ENCODE data around the gene ARHGAP21. TPM values are rescaled to one million over a fixed set of nuclear protein-coding genes. Genes with fewer than 3 reads are reported as not detected.

ARHGAP21 gene
- total and polyA plus RNA-seq, 3 donors from 2014 or later: 44.3 to 69.2 (median 66.9) TPM

DNA sequence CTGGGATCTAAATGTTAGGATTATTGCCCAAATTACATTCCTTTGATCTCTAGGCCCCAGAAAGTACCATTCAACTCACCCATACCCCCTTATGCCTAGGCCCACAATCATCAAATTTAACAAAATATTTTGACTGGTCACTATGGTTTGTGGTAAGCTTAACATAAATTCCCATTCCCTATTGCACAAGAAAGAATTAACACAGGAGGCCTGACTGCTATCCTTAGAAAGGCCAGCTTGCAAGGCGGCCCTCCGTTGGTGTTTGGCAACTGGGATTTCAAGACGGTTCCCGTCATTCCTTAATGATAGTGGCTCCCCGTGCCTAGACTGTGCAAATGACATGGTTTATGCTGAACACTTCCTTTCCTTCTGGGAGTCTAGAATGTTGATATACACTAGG lies 29.6 kb downstream of the ARHGAP21 start:
- WGBS, 2 donors: 87 to 96% methylated on average over 5 of the region's 5 CpGs
- no peaks in the 10 kb centered on the region for H3K9me3 ChIP-seq
- intact Hi-C loops (cut with DNase I; ENCODE audit: low total_unique reads): no loop called here
- H3K36me3 ChIP-seq (ENCODE audit: low read depth, missing control alignments): no peaks in the 10 kb centered on the region
- no peak for DNase-seq
- H3K4me3 ChIP-seq: no peak overlapping the region
- H3K4me1 ChIP-seq: no peaks in the 10 kb centered on the region
- no peak overlapping the region for H3K27ac ChIP-seq
- no peak for TF ChIP-seq POLR2A (IDR thresholded peaks at IDR 0.05)
- TF ChIP-seq, protein P1, sequence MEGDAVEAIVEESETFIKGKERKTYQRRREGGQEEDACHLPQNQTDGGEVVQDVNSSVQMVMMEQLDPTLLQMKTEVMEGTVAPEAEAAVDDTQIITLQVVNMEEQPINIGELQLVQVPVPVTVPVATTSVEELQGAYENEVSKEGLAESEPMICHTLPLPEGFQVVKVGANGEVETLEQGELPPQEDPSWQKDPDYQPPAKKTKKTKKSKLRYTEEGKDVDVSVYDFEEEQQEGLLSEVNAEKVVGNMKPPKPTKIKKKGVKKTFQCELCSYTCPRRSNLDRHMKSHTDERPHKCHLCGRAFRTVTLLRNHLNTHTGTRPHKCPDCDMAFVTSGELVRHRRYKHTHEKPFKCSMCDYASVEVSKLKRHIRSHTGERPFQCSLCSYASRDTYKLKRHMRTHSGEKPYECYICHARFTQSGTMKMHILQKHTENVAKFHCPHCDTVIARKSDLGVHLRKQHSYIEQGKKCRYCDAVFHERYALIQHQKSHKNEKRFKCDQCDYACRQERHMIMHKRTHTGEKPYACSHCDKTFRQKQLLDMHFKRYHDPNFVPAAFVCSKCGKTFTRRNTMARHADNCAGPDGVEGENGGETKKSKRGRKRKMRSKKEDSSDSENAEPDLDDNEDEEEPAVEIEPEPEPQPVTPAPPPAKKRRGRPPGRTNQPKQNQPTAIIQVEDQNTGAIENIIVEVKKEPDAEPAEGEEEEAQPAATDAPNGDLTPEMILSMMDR (IDR thresholded peaks at IDR 0.05): no peak
- no peaks in the 10 kb centered on the region for H3K27me3 ChIP-seq

DNA sequence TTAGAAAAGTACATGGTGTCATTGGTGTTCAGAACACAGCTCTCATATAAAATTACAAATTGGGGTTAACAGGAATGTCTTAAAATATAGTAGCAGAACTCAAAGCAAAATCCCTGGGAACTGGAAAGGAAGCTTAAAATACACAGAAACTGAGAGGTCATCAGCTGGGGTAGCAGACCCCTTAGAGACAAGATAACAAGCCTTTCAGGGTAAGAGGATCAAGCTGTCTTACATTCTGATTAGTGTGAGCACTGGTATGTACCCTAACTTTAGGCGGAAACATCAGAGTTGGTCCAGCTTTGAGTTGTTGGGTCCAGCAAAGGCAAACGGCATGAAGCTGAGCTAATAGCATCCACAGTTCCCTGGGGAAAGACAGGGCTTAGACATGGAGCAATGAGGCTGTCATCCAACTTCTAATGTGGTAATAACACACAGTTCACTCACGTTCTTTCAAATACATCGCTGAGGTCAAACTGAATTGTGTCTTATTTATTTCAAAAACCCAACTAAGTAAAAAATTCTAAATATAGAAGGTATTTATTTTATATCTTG lies 32.6 kb downstream of the ARHGAP21 start:
- H3K27ac ChIP-seq: no peak overlapping the region
- H3K36me3 ChIP-seq (ENCODE audit: low read depth, missing control alignments): no peaks in the 10 kb centered on the region
- H3K27me3 ChIP-seq: no peaks in the 10 kb centered on the region
- intact Hi-C loops (cut with DNase I; ENCODE audit: low total_unique reads): no loop called here
- no peak for DNase-seq
- H3K4me3 ChIP-seq: no peak overlapping the region
- no peaks in the 10 kb centered on the region for H3K4me1 ChIP-seq
- WGBS, 2 donors: 61 to 66% methylated on average over 4 of the region's 4 CpGs
- TF ChIP-seq POLR2A (IDR thresholded peaks at IDR 0.05): no peak
- TF ChIP-seq, protein P1 (IDR thresholded peaks at IDR 0.05): no peak
- no peaks in the 10 kb centered on the region for H3K9me3 ChIP-seq

DNA sequence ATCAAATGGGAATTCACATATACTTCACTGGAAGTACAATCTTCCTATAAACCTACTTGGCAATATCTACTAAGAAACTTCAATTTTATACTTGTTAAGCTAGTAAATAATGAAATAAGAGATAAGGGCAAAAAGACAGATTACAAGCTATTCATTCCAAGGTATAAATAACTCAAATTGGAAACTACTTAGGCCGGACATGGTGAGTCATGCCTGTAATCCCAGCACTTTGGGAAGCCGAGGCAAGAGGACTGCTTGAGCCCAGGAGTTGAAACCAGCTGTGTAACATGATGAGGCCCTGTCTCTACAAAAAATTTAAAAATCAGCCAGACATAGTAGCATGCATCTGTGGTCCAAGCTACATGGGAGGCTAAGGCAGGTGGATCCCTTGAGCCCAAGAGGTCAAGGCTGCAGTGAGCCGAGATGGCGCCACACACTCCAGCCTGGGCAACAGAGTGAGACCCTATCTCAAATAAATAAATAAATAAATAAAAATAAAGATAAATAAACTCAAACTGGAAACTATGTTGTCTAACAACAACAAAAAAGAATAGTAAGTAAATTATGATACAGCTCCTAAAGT lies 37.6 kb downstream of the ARHGAP21 start:
- no peaks in the 10 kb centered on the region for H3K27me3 ChIP-seq
- H3K4me3 ChIP-seq: no peak overlapping the region
- no peaks in the 10 kb centered on the region for H3K9me3 ChIP-seq
- WGBS, 2 donors: 80 to 82% methylated on average over 4 of the region's 4 CpGs
- intact Hi-C loops (cut with DNase I; ENCODE audit: low total_unique reads): no loop called here
- no peaks in the 10 kb centered on the region for H3K4me1 ChIP-seq
- TF ChIP-seq POLR2A (IDR thresholded peaks at IDR 0.05): no peak
- TF ChIP-seq, protein P1 (IDR thresholded peaks at IDR 0.05): no peak
- H3K36me3 ChIP-seq (ENCODE audit: low read depth, missing control alignments): no peaks in the 10 kb centered on the region
- DNase-seq: no peak
- no peak overlapping the region for H3K27ac ChIP-seq

- intact Hi-C loops (cut with DNase I; ENCODE audit: low total_unique reads): no loop called here
- TF ChIP-seq, protein P1 (IDR thresholded peaks at IDR 0.05): no peak
- no peak for TF ChIP-seq POLR2A (IDR thresholded peaks at IDR 0.05)
- Histone ChIP-seq H3K4me1 (no peaks in the 10 kb centered on the region), H3K36me3 (ENCODE audit: low read depth, missing control alignments) (no peaks in the 10 kb centered on the region), H3K27ac (no peak overlapping the region), H3K4me3 (no peak overlapping the region), H3K9me3 (no peaks in the 10 kb centered on the region), H3K27me3 (no peaks in the 10 kb centered on the region)
- DNase-seq: no peak
Measured at GRCh38 chr10:24683554-24683953, 40.1 kb downstream of the ARHGAP21 start.

DNA sequence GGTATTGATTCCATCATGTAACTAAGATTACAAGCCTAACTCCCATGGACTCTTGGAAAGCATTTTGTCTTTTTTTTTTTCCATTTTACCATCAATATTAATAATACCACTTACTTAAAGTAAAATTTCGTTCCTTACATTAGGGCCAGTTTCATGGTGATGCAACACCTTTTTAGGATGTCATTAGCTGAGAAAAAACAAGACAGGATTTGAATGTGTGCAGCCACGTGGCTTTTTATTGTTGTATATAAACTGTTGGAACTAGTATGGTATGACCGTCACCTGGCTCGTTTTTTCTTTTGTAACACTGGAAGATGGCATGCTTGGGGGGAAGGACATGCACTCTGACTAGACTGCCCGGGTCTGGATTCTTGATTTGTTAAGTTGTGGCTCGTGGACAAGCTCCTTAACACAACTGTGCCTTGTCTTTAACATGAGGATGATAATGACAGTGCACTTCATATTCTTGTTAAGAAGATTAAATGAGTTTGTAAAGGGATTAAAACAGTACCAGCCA lies 42.1 kb downstream of the ARHGAP21 start:
- no peak for TF ChIP-seq POLR2A (IDR thresholded peaks at IDR 0.05)
- TF ChIP-seq, protein P1 (IDR thresholded peaks at IDR 0.05): no peak
- no peak overlapping the region for H3K4me3 ChIP-seq
- H3K9me3 ChIP-seq: no peaks in the 10 kb centered on the region
- H3K27ac ChIP-seq: no peak overlapping the region
- DNase-seq: no peak
- H3K4me1 ChIP-seq: no peaks in the 10 kb centered on the region
- intact Hi-C loops (cut with DNase I; ENCODE audit: low total_unique reads): no loop called here
- no peaks in the 10 kb centered on the region for H3K27me3 ChIP-seq
- 63 to 75% methylated on average over 6 of the region's 6 CpGs for WGBS, 2 donors
- H3K36me3 ChIP-seq (ENCODE audit: low read depth, missing control alignments): no peaks in the 10 kb centered on the region

Measured in testis (tissue), 3 donors.